D721Med (cell line): ENCODE data around the gene TNFRSF1B.

ENCODE experiments used
- DNase-seq: peaks from one replicate; pipeline ENCODE4 v3.0.0; 2011; ENCODE audit warnings: low spot score; ENCODE audit not compliant: insufficient read length
- FAIRE-seq: peaks from 2 replicates; lab custom pipeline; 2011; peaks lifted over from hg19 to GRCh38; lab: Jason Lieb, UNC
- TF ChIP-seq, protein P1 (sequence below): IDR thresholded peaks from 2 replicates; pipeline ENCODE4 v1.5.1; 2012; ENCODE audit warnings: mild to moderate bottlenecking, control low read depth; ENCODE audit not compliant: insufficient read depth; ENCODE audit errors: missing control alignments

The TNFRSF1B gene

DNA sequence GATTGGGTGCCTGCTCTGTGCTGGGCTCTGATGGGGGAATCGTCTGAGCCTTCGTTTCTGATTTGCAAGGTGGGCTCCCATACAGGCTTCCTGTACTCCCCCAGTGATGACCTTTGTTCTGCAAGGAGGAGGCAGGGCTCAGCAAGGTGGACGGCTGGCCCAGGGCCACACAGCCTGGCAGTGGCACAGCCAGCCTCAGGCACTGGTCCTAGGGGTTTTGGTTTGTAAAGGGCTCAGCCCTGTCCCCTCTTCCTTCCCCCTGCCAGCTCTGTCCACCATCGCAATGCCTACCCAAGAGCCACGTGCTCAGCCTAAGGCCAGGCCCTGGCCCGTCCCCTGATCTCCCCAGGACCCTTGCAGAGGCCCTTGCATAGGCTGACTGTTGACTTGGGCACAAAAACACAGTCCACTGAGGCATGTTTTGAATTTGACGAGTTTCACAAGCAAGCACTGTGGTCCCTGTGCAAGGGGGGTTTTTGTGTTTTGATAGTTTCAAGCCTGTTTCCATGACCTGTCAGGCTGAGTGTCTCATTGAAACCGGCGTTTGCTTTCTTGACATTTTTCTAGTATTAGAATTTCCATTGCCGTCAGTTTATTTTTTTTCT is 39.5 kb upstream of the TNFRSF1B start:
- DNase-seq (no peak), FAIRE-seq (no peak)
- TF ChIP-seq, protein P1, sequence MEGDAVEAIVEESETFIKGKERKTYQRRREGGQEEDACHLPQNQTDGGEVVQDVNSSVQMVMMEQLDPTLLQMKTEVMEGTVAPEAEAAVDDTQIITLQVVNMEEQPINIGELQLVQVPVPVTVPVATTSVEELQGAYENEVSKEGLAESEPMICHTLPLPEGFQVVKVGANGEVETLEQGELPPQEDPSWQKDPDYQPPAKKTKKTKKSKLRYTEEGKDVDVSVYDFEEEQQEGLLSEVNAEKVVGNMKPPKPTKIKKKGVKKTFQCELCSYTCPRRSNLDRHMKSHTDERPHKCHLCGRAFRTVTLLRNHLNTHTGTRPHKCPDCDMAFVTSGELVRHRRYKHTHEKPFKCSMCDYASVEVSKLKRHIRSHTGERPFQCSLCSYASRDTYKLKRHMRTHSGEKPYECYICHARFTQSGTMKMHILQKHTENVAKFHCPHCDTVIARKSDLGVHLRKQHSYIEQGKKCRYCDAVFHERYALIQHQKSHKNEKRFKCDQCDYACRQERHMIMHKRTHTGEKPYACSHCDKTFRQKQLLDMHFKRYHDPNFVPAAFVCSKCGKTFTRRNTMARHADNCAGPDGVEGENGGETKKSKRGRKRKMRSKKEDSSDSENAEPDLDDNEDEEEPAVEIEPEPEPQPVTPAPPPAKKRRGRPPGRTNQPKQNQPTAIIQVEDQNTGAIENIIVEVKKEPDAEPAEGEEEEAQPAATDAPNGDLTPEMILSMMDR: no peak

DNA sequence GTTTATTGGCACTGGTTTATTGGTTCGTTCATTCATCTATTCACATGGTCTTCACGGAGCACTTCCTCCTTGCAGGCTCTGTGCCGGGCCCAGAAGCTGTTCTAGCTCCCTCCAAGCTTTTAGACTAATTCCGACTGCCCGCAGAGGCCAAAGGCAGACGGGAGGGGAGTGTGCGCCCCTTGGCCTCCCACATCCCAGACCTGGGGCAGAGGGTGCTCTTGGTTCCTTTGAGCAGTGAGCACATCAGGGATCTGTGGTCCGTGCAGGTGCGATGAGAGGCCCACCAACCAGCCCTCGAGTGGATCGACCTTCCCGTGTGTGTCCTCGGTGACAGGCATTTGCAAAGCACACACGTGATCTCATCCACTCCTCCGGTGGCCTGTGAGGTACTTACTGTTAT is 38.7 kb upstream of the TNFRSF1B start:
- FAIRE-seq (no peak), DNase-seq (no peak)
- TF ChIP-seq, protein P1: no peak

DNA sequence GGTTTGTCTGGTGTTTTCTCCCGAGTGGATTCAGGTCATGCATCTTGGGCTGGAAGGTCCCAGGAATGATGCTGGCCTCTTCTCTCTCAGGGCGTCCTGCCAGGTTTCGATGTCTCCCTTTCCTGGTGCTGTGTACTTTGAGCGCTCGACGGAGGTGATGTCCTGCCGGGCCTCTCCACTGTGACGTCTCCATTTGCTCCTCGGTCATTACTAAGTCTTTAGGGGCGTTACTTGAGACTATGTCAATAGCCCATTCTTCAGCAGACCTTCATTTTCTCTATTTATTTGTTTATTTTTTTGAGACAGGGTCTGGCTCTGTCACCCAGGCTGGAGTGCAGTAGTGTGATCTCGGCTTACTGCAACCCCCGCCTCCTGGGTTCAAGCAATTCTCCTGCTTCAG is 37.2 kb upstream of the TNFRSF1B start:
- DNase-seq: no peak
- TF ChIP-seq, protein P1: no peak
- no peak for FAIRE-seq

DNA sequence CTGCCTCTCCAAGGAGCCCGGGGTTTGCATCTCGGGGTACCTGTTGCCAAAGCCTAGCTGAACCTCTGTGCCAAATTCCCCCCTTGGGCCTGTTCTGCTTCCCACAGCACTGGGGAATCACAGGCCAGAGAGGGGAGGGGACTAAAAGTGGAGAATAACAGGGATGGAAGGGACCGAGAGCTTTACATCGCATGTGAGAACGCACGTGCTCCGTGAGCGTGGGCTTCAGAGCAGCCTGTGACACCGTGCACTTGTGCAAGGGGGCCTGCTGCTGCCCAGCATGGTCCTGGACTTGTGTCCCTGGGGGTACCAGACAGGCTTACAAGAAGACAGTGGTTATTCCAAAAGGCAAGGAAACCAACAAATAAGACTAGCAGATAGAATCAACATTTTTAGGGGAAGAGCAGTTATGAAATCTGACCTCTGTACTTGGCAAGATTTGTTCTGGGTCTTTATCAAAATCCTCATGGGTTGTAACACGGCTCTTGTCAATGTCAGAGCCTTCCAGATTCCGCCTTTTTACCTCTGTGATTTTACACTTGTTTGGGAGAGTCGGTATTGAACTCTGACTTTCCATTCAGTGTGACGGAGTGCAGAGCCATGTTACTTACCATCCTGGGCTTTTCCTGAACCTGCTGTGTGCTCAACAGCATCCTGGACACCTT is 36.2 kb upstream of the TNFRSF1B start:
- TF ChIP-seq, protein P1: no peak
- FAIRE-seq (no peak), DNase-seq (no peak)

DNA sequence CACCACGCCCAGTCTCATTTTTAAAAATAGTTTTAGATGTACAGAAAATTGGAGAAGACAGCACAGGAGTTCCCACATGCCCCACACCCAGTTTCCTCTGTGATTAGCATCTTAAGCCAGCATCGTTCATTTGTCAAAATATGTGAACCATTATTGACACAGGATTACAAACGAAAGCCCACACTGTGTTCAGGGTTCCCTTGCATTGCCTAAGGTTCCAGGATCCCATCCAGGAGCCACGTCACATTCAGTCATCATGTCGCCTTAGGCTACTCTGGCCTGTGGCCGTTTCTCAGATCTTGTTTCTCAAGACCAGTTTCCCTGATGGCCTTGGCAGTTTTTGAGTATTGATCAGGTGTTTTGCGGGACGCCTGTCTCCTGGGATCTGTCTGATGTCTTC is 34.7 kb upstream of the TNFRSF1B start:
- no peak for DNase-seq
- FAIRE-seq: no peak
- TF ChIP-seq, protein P1: no peak

DNA sequence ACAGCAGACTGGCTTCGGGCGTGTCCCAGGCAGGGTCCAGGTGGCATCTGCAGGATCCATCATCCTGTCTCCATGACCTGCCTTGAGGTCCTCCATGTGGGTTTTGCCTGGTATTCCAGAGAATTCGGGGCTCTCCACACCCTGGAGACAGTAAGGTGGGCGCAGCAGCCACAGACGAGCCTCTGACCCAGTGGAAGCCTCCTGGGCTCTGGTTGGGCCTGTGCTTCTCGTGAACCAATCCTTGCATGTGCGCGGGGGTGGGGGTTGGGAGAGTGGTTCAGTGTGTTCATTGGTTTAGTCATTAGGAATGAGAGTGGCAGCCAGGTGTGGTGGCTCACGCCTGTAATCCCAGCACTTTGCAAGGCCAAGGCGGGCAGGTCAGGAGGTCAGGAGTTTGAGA is 32.1 kb upstream of the TNFRSF1B start:
- DNase-seq: no peak
- no peak for FAIRE-seq
- TF ChIP-seq, protein P1: no peak

DNA sequence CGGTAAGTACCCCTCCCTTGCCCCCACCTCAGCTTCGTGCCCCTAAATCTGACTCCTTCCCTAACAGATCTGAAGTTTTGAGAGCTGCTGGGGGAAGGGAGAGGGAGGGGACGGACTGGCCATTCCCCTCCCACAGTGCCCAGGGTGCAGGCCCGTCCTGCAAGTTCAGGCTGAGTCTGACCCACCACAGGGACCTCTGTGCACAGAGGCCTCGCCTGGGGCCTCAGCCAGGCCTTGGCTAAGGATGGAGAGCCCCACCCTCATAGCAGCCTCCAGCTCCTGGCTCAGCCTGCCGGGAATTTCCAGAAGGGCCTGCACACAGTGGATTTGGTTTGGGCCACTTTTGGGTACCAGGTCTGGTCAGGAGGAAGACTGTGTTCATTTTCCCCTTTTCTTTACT is 31.2 kb upstream of the TNFRSF1B start:
- TF ChIP-seq, protein P1: no peak
- DNase-seq (no peak), FAIRE-seq (no peak)
